Stimulated activated CD4-positive, alpha-beta T cell treated with anti-CD3 and anti-CD28 coated beads, Interleukin-1b, Interleukin-23, amount 100 ng/mL, for 4 hours (primary cell): ENCODE results near the gene CELF4.

Experiments used
- DNase-seq, 2 donors: peaks; one replicate each; pipeline ENCODE4 v3.0.0-alpha.2; 2020; ENCODE audit warnings: low read depth in 2 of 2

Gene CELF4

DNA sequence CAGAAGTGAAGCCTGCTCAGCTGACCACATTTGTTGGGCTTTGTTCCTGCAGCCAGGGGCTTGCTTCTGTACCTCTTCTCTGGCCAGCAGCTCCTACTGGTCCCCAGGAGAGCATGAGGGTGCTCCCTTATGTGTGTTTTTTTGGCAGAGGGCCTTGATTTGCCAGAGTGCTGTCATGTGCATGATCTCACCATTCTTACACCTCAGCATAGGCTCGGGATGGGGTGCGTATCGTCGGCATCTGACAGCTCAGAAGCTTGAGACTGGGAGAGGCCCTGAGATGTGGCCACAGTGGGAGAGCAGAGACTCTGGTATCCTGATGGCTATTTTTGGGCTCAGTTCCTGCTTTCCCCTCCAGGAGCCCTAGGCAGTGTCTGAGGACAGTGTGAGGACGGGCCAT lies 71.2 kb downstream of the CELF4 start:
- DNase-seq = no peak

DNA sequence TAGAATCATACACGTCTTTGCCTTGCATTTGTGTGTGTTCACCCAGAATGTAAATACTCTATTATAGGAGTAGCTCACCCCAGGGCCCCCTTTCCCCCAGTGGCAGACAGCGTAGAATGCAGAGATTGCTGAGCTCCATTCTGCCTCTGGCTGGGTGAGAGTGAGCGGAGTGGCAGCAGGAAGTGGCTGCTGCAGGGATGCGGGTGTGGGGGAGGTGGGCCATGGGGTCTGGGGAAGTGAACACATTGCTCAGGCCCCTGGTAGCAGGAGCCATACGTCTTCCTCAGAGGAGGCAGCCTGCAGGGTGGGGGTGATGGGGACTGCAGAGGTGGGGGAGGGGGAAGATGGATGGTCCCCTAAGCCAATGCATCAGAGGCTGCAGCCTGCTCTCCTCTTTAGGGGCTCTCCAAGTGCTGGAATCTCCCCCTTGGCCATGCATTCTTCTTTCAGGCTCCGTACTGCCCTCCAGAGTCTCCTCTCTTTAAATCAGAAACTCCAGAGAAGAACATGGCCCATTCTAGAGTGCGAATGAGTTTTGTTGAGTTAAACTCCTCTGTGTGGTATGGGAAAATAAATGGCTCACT lies 72.2 kb downstream of the CELF4 start:
- DNase-seq = no peak

DNA sequence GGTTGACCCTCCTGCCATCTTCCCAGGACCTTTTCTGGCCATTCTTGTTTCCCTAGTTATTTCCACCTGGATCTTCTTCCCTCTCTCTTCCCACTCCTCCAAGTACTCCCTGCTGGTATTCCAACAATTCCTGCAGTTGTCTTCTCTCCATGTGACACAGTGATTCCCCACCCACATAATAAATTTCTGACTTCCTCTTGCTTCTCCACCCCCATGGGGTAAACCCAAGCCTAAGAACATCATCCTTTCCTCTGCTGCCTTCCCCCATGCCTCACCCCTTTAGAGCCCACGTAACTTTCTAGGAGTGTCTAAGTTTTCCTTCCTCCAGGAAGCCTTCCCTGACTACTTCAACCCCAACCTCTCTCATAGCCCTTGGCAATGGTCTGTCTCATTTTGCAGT lies 72.6 kb downstream of the CELF4 start:
- no peak for DNase-seq

DNA sequence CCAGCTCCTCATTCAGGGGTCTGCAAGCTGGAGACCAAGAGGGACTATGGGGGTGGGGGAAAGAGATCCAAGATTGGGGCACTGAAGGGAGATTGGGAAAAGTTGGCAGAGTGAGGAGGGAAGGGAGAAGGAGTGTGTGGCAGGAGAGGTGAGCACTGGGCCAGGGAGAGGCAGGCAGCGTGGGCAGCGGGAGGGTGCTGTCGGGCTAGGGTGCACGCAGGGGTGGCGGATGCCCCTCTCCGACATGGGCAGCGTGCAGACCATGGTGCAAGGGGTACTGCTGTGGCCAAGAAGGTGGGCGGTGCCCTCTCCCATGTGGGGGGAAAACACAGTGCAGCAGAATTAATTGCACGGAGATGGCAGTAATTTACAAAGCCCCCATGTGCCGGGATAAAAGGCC lies 74.1 kb downstream of the CELF4 start:
- DNase-seq = no peak

DNA sequence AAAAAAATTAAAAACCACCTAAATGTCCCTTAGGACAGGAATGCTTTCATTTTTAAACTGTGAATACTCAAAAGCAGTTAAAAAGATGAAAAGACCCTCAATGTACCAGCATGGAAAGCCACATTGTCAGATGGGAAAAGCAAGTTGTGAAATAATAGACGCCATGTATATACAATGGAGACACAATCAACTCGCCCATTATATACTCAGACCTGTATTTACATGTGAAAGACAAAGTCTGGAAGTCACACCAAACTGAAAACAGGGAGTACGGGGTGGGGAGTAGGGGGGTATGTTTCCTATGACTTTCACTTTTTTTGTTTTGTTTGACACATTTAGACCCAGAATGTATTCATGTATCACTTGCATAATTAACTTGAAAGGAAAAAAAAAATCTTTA lies 75.6 kb downstream of the CELF4 start:
- DNase-seq = no peak

GRCh38 chr18:37489011-37489410 lies 76.6 kb downstream of the CELF4 start:
- DNase-seq = no peak

GRCh38 chr18:37487400-37487867 lies 78.2 kb downstream of the CELF4 start:
- DNase-seq = no peak

DNA sequence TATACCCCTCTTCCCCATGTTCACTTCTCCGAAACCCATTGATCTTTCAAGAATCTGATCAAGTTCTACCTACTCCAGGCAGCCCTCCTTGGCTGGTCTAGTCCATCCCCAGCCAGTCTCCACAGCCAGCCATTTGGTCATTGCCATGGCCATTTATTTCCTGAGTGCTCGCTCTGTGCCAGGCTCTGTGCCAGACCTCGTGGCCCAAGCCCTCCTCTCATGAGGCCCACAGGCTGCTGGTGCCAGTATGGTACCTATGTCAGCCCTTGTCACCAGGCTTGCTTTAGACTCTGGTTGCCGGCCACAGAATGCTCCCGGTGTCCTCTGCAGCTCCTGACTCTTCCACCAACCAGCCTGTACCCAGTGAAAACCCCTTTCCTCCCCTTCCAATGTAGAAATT lies 78.8 kb downstream of the CELF4 start:
- no peak for DNase-seq

GRCh38 chr18:37484983-37485834 lies 80.4 kb downstream of the CELF4 start:
- no peak for DNase-seq

DNA sequence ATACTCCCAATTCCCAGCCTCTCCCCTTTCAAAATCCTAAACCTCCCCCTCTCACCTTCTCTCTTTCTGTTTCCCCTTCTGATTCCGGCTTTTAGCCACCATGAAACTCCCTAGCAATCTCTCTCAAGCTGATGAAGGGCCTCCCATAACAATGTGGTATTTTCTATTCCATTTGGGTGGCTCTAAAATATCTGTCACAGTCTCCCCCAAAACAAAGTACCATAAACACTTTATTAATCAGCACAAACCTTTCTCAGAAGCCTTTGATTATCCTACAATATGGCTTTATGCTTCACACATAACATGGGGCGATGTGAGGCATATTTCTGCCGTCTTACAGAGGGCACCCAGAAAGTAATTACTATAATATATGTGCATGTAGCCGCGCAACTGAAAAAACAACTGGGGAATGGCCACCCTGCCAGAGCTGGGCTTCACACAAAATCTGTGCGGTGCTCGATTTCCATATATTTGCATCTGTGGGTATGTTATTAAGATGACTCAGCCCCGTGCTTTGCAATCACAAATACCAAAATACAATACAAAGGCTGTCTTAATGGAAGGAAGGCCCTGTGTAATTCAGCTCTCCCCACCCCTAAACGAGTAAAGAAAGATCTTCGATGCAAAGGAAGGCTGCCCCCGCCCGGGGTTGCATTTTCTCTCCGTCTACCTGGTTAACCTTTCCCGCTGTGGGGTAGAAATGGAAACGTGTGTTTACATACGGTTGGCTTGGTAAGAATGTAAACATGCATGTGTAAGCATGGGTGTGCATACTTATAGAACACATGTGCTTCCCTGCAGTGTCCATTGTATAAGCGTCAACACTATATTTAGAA lies 81.4 kb downstream of the CELF4 start:
- no peak for DNase-seq

DNA sequence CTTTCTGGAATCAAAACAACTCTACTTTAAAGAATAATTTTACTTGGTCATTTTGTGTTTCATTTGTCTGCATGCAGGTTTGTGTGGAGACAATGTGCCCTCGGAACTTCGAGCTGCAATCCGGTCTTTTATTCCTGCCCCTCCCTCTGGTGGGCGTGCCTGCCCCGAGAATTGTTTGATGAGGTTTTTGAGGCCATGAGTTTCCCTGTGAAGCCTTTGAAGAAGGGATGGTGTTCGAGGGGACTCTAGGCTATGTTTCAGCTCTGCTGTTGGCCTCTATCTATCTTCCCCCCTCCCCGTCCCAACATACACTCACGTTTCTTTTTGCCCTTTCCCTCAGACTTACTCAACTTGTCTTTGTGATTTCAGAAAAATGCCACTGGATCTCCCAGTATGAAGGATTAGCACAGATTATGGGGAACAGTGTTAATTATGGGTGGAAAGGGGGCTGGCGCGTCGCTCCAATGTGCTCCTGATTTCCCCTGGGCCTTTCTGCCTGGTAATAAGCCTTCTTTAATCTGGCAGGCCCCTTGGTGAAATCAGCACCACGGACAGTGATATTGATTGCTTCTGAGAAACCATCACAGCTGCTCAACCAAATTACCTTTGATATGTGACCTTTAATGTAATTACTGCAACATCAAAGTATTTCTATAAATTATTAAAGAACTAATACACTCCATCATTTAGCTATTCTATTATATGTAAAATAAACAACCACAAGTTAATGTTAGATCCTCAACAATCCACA lies 82.2 kb downstream of the CELF4 start:
- no peak for DNase-seq

DNA sequence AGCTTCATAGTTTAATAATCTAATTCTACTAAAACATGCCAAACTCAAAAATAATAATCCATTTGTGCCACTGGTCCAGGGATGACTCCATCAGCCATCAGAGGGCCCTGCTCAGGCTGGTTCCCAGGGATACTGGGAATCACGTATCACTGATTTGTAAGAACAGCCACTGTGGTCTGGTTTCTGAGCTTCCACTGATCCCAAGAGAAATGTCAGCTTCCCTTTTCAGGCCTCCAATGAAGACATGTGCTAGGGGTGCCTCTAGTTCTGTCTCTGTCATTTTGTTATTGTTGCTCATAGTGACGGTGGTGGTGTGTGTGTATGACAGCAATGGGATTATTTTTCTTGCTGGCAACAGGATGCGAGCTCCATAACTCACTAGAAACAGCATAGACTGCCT lies 83.2 kb downstream of the CELF4 start:
- DNase-seq = no peak

DNA sequence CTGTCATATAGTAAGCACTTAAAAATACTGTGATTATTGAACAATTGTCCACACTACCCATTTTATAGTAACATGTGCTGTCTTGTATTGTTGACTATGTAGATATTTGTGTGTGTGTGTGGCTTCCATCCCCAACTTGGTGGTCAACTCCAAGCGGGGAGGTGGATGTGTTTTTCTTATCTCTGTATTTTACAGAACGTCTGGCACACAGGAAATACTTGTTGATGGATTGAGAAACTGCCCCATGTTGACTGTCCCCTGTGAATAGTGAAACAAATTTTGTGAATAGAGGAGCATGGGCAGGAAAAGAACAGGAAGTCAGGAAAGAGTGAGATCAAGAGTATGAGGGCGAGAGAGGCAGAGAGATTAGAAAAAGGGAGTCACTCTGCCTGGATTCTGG lies 83.6 kb downstream of the CELF4 start:
- no peak for DNase-seq

DNA sequence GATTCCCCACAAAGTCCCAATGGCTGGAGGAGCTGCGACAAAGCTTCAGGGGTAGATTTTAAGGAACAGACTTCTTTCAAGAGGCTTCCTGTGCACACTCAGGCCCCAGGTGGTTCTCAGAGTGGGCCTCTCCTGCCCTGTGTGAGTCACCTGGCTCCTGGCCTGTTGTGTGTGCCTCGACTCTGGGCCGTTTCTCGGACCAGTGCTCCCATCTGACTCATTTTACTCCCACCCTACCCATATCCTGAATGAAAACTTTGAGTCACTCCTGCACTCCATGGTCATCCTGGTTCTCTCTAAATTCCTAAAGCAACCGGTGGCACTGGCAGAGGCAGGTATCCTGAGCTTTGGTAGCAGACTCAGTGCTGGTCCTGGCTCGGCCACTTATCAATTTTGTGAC lies 84.1 kb downstream of the CELF4 start:
- DNase-seq = no peak

GRCh38 chr18:37481072-37481471 lies 84.5 kb downstream of the CELF4 start:
- DNase-seq = no peak

GRCh38 chr18:37476611-37477295 lies 88.8 kb downstream of the CELF4 start:
- DNase-seq = no peak

DNA sequence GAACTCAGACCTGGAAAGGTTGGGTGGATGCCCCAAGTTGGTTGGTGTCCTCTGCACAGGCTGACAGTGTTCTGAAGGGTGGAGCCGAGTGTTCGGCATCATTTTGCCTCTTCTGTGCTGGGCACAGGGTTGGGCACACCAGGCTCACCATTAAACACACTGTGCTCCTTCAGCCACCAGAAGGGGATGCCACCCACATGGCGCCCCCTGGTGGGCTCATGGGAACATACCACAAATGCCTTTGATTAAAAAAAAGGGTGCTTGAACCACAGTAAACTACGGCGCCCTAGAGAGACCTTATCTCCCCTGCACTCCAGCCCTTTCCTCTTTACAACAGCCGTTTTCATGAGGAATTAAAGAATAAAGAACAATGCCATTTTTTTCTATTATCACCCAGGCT lies 89.4 kb downstream of the CELF4 start:
- DNase-seq = no peak

DNA sequence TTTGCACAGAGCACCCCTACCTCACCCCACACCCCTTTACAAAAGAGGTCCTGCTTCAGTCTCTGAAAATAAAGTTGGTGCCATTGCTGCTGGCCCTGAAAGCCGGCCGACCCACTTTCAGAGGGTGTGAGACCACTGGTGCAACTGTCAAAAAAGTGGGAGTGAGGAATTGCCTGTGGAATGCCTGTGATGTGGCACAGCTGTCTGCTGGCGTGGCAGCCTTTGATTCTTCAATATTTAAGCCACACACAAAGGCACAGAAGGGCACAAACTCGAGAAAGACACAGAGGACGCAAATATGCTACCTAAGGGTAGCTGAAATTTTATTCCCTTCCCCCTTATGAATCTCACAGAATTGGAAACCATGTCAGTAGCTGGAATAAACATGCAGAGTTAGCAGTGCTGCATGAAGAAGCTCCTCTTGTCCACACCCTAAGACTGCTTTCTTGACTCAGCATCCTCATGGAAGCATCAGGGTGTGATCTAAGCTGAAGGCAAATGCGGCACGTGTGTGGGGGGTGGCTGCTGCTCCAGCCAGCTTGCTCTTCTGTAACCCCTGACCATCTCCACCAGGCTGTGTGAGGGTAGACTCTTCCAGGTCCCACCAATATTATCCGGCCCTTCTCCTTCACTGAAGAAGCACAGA lies 92.3 kb downstream of the CELF4 start:
- DNase-seq = no peak

DNA sequence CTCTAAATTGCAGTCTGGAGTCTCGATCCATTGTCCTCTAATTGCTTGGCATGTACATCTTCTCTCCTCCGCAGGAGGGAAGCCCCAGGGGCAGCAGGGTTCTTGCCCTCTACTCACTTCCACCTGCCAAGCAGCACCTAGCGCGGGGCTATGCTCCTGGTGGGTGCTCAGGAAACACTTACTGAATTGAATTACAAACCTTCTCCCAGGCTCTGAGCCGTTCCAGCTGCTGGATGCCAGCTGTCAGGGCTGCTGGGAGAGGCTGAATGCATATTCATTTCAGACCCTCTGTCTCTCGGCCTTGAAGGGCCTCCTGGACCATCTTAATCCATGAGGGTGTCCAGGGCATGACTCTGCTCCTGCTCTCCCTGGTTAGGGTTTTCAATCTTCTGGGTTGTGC lies 94.0 kb downstream of the CELF4 start:
- no peak for DNase-seq

GRCh38 chr18:37470986-37471385 lies 94.6 kb downstream of the CELF4 start:
- DNase-seq = no peak
